Inflammatory macrophage treated with lipopolysaccharide for 4 hours (primary cell): ENCODE data around the gene RADIL.

Source experiments
- DNase-seq: peaks from one replicate; pipeline ENCODE4 v3.0.0-alpha.2; 2020

RADIL gene

GRCh38 chr7:4789194-4790077 is 94.1 kb downstream of the RADIL start:
- no peak for DNase-seq

DNA sequence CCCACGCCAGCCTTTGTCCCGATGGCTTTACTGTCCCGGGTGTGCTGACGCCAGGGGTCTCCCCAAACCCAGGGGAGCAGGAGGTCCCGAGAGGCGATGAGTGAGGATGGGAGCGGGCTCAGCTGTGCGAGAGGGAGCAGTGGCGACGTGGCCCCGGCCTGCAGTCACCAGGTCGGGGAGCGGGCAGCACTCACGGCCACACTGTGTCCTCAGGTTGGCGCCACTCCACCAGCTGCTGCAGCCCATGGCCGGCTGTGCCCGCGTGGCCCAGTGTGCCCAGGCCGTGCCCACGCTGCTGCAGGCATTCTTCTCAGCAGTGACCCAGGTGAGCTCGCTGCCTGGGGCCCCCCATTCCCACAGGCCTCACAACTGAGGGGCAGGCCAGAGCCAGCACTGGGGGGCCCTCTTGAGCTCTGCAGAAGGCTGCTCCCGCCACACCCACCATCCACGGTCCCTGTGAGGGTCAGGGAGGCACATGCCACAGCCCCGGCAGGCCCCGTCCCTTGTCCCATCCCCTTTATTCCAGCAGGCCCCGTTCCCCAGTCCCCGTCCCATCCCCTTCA is 94.8 kb downstream of the RADIL start:
- no peak for DNase-seq

DNA sequence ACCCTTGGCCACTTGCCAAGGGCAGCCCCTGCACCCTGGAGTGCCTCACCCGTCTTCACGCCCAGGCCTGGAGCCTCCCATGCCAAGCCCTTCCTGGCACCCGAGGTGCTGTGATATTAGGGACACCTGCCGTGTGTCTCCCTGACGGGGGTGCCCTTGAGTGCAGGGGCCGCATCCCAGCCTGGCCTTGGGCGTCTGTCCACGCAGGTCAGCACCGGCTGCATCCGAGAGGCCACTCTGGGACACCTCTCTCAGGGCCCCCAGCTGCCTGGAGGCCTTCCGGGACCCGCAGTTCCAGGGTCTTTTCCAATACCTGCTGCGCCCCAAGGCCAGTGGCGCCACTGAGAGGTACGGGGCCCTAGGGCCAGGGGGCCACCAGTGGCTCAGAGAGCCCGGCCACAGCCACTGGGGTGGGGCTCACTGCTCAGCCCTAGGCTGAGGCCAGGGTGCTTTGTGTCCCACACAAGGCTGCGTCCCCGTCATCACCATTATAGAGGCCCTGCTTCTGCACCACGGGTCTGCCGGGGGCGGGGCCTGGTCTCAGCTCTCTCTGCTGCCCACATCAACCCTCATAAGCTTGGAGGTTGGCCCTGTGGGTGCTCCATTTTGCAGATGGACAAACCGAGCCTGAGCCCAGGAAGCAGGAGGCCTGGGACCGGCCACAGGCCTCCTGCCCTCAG is 95.4 kb downstream of the RADIL start:
- DNase-seq: no peak

- DNase-seq: no peak
Observed at GRCh38 chr7:4787541-4787940, 96.0 kb downstream of the RADIL start.

GRCh38 chr7:4786015-4786414 is 97.5 kb downstream of the RADIL start:
- no peak for DNase-seq

DNA sequence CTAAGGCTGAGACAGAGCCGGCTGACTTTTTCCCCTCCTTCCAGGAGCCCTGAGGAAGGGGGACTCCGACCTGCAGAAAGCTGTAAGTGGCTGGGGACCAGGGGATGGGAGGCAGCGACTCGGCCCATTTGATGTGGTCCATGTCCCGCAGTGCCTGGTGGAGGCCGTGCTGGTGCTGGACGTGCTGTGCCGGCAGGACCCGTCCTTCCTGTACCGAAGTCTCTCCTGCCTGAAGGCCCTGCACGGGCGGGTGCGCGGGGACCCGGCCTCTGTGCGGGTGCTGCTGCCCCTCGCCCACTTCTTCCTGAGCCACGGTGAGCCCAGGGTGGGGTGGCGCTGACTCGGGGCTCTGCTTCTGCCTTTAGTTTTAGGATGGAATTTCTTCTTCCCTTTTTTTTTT is 98.1 kb downstream of the RADIL start:
- no peak for DNase-seq

- DNase-seq: no peak
Observed at GRCh38 chr7:4784799-4785198, 98.7 kb downstream of the RADIL start.

DNA sequence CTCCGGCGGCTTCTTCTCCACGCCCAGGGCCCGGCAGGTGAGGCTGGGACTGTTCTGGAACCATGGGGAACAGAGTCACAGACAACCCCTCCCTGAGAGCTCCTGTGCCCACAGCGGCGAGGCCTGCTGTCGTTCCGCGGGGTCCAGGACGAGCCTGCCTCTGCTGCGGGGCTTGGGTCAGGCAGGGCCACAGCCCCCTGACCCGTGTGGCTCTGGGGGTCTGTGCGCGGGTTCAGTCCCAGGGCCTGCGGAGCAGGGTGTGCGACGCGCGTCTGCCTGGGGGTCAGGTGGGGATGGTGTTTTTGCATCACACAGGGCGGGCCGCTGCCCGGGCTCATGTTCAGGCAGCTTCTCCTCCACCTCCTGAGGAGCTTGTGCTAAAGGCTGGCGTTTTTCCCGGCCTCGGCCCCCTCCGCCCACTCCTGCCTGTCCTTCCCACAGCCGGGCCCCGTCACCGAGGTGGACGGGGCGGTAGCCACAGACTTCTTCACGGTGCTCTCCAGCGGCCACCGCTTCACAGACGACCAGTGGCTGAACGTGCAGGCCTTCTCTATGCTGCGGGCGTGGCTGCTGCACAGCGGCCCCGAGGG is 99.7 kb downstream of the RADIL start:
- DNase-seq: no peak

GRCh38 chr7:4783292-4783652 is 100.2 kb downstream of the RADIL start:
- DNase-seq: no peak

- DNase-seq: no peak
Observed at GRCh38 chr7:4782333-4783291, 100.9 kb downstream of the RADIL start.

DNA sequence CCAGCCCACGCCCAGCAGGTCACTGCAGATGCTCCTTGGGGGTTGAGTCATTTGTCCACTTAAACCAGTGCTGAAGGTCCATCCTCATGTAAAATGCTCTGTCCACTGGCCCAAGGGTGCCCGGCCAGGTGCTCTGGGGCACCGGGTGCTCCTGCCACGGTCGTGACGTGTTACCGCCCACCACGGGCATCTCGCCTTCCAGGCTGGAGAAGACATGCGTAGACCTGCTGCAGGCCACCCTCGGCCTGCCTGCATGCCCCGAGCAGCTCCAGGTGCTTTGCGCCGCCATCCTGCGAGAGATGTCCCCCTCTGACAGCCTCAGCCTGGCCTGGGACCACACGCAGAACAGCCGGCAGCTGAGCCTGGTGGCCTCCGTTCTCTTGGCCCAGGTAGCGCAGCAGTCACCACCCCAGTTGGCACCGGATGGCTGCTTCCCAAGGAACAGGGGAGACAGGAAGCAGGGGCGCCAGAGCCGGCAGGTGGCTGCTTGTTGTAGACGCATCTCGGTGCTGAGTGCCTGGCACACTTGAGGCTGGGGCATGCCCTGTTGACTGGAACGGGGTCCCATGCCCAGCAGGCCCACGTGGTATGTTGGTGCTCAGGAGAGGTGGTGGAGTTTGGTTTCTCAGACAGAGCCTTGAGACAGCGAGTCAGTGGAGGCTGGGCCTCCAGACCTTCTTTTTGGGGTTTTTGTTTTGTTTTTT is 102.0 kb downstream of the RADIL start:
- DNase-seq: no peak

GRCh38 chr7:4779118-4779517 is 104.4 kb downstream of the RADIL start:
- no peak for DNase-seq

- peak; percentile 60 for DNase-seq
Observed at GRCh38 chr7:4775848-4776623, 107.5 kb downstream of the RADIL start.

DNA sequence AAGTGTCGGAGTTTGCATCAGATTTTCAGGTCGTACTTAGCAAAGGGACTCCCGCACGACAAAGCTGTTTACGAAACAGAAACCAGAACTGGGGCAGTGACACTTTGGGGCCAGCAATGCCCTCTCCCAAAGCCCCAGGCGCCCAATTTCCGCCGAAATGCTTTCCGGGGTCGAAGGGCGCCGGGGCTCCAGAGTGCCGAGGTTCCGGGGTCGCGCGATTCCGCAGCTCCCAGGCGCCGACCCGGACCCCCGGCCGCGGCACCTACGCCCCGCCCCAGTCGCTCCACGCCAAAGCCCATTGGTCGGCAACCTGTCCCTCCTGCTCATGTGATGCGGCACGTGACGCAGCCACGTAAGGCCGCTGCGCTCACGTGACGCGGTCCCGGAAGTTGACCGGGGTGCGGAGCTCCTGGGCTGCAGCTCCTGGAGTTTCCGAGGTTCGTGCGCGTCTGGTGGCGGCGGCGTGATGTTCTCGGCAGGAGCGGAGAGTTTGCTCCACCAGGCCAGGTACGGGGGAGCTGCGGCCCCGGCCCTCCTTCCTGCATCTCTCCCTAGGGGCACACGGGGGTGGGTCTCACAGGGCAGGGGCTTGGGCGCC is 108.2 kb downstream of the RADIL start, which contains the start of gene AP5Z1:
Gene AP5Z1, plus strand, starts transcription at position 374 of the 598 bp plus-strand sequence. Its CDS starts 93 bp downstream, at position 467.
- DNase-seq: peak; percentile 98

DNA sequence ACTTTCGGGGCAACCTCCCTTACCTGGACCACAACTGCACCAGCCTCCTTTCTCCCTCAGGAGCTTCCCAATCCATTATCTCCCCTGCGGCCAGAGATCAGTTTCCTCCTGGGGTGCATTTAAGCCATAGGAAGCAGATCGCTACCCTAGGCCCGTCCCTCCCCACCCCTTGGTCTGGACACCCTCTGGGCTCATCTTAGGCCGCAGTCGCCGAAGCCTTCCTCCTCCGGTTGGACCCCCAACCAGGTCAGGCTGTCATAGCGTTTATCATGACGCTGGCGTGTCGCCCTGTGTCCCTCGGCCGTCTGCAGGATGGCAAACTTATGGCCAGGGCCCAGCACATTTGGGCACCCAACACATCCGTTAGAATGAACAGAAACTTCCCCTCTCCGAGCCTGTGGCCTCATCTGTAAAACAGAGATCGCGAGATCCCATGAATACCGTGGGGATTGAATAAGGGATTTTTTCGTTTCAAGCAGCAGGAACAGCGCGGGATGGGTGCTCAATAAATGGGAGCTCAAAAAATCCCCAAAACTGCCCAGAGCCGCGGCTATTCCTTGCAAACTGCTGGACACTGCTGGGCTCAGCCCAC is 108.8 kb downstream of the RADIL start:
- DNase-seq: peak; percentile 81

- no peak for DNase-seq
Observed at GRCh38 chr7:4774007-4774406, 109.5 kb downstream of the RADIL start.

- DNase-seq: no peak
Observed at GRCh38 chr7:4772306-4772705, 111.2 kb downstream of the RADIL start.

- DNase-seq: no peak
Observed at GRCh38 chr7:4771737-4772136, 111.8 kb downstream of the RADIL start.

GRCh38 chr7:4770886-4771285 is 112.6 kb downstream of the RADIL start:
- DNase-seq: no peak

DNA sequence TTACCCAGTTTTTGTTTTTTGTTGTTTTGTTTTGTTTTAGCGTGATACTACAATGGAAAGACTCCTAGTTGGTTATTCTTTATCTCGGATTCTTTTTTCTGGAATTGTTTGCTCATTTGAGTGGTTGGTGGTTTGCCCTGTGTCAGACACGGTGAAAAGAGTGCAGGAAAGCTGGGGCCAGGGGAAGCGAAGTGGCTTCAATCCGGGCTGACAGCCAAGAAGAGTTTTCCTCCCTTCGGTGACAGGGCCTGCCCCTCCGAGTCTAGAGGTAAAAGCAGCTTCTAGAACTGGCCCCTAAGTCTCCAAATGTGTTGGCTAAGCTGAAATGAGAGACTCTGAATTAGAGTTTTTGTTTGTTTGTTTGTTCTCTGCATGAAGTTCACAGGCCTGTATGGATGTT is 113.8 kb downstream of the RADIL start:
- no peak for DNase-seq
